HepG2 (cell line): Measurements from ENCODE around the gene LUZP2. TPM values are rescaled to one million over a fixed set of nuclear protein-coding genes. Genes with fewer than 3 reads are reported as not detected.

ENCODE experiments used
- ATAC-seq: fragments of 200-7000 bp; cut with Tn5 transposase; 3 replicates; pipeline ENCODE4 v1.9.1; 2020; ENCODE audit warnings: mild to moderate bottlenecking, moderate library complexity
- BruUV-seq: library from RNA; stranded (reverse); fragments of 400-500 nt; replicated peaks from 2 replicates; lab custom pipeline; 2021; lab: Mats Ljungman, UMichigan
- CTCF ChIA-PET: fragments of 300-600 bp; formaldehyde crosslinking; extraction: SDS; loops from one replicate; lab custom pipeline; 2021; ENCODE audit warnings: low total read pairs, inconsistent platforms, low intra/inter-chr PET ratio; lab: Yijun Ruan, JAX
- POLR2A ChIA-PET: fragments of 350-600 bp; sonication (Branson Sonifier 250); formaldehyde crosslinking; loops from one replicate; lab custom pipeline; 2020; ENCODE audit warnings: antibody characterized with exemption, inconsistent platforms; lab: Yijun Ruan, JAX
- DNase-seq: peaks from one replicate; pipeline ENCODE4 v3.0.0-alpha.2; 2015; ENCODE audit warnings: low spot score
- FAIRE-seq: peaks from 3 replicates; lab custom pipeline; 2011; peaks lifted over from hg19 to GRCh38; lab: Jason Lieb, UNC
- H2AFZ ChIP-seq: one replicate; pipeline ENCODE4 v1.6.1; 2011; ENCODE audit warnings: low read length, inconsistent platforms
- H3K27ac ChIP-seq: fragments of 300-600 bp; 3 replicates; pipeline ENCODE4 v1.8.0; 2011; ENCODE audit warnings: mixed run types, mild to moderate bottlenecking, mixed read lengths, low read length, inconsistent platforms; ENCODE audit not compliant: insufficient read depth; ENCODE audit errors: extremely low read length
- H3K27me3 ChIP-seq, 2 experiments: fragments of 200-600 bp in 1 of 2; 2 replicates in 1 of 2; 3 replicates in 1 of 2; pipeline versions ENCODE4 v1.6.0 to v1.8.0; 2011; ENCODE audit warnings: low read length in 2 of 2, mild to moderate bottlenecking in 2 of 2, moderate library complexity in 2 of 2, inconsistent platforms in 1 of 2; ENCODE audit not compliant: insufficient read depth in 2 of 2, control insufficient read depth in 1 of 2
- H3K36me3 ChIP-seq, 2 experiments: fragments of 200-600 bp in 1 of 2; replicated peaks in 1 of 2; 2 replicates in 1 of 2; 3 replicates in 1 of 2; pipeline versions ENCODE4 v1.5.1 to v1.8.0; 2011; ENCODE audit warnings: low read length in 2 of 2, inconsistent platforms in 1 of 2; ENCODE audit not compliant: insufficient read depth in 2 of 2, control insufficient read depth in 1 of 2
- H3K4me1 ChIP-seq: 2 replicates; pipeline ENCODE4 v1.5.1; 2012; ENCODE audit warnings: low read length, inconsistent platforms; ENCODE audit not compliant: insufficient read depth
- H3K4me2 ChIP-seq: 2 replicates; pipeline ENCODE4 v1.6.0; 2011; ENCODE audit warnings: low read depth, low read length, inconsistent platforms
- H3K4me3 ChIP-seq, 3 experiments: fragments of 200-600 bp in 1 of 3; sonication (generic), shearing (Covaris generic) in 1 of 3; replicated peaks in 1 of 3; 2 replicates each; pipeline ENCODE4 v1.5.1; 2011 to 2016; ENCODE audit warnings: low read length in 3 of 3, inconsistent platforms in 2 of 3, low read depth in 2 of 3, mild to moderate bottlenecking in 2 of 3, control low read depth in 1 of 3, mixed read lengths in 1 of 3; ENCODE audit not compliant: insufficient read depth in 1 of 3
- H3K79me2 ChIP-seq: one replicate; pipeline ENCODE4 v1.6.1; 2011; ENCODE audit warnings: low read length, inconsistent platforms; ENCODE audit not compliant: insufficient read depth
- H3K9ac ChIP-seq: 2 replicates; pipeline ENCODE4 v1.6.0; 2011; ENCODE audit warnings: mild to moderate bottlenecking, low read depth, low read length, inconsistent platforms; ENCODE audit not compliant: insufficient read depth
- H3K9me3 ChIP-seq: 2 replicates; pipeline ENCODE4 v1.5.1; 2012; ENCODE audit warnings: mild to moderate bottlenecking, low read length
- H4K20me1 ChIP-seq: 2 replicates; pipeline ENCODE4 v1.6.0; 2011; ENCODE audit warnings: inconsistent platforms, mild to moderate bottlenecking, low read length, moderate library complexity; ENCODE audit not compliant: insufficient read depth
- CBX1 ChIP-seq: IDR thresholded peaks from one replicate; pipeline ENCODE4 v1.6.1; 2016; ENCODE audit warnings: antibody characterized with exemption, low read depth
- CHD4 ChIP-seq: fragments of 200-600 bp; sonication (generic); IDR thresholded peaks from 2 replicates; pipeline ENCODE4 v1.7.0; 2017; ENCODE audit warnings: mild to moderate bottlenecking, low read length, borderline replicate concordance
- HNRNPH1 ChIP-seq: fragments of 200-400 bp; formaldehyde crosslinking; optimal IDR thresholded peaks from 2 replicates; pipeline ENCODE3; 2017; ENCODE audit warnings: mild to moderate bottlenecking, low read depth, low read length
- IKZF4 ChIP-seq: sonication (generic); formaldehyde crosslinking; IDR thresholded peaks from 2 replicates; pipeline ENCODE4 v1.5.1; 2020; ENCODE audit warnings: borderline replicate concordance, mild to moderate bottlenecking, low read depth, missing genetic modification reagents; ENCODE audit errors: not compliant biosample characterization
- KMT2A ChIP-seq: sonication (generic); formaldehyde crosslinking; IDR thresholded peaks from 2 replicates; pipeline ENCODE4 v1.4.0; 2020; ENCODE audit warnings: missing genetic modification reagents
- MXD4 ChIP-seq: IDR thresholded peaks from 2 replicates; pipeline ENCODE4 v1.6.1; 2016; ENCODE audit warnings: mild to moderate bottlenecking, missing biosample characterization, missing genetic modification reagents
- RERE ChIP-seq: IDR thresholded peaks from 2 replicates; pipeline ENCODE4 v1.6.1; 2016; ENCODE audit warnings: low read depth, missing genetic modification reagents, missing compliant biosample characterization
- ZNF343 ChIP-seq: sonication (generic); formaldehyde crosslinking; IDR thresholded peaks from 2 replicates; pipeline ENCODE4 v1.4.0; 2020; ENCODE audit warnings: mild to moderate bottlenecking, missing genetic modification reagents
- ZNF567 ChIP-seq: sonication (generic); formaldehyde crosslinking; IDR thresholded peaks from 2 replicates; pipeline ENCODE4 v1.8.1; 2023; ENCODE audit warnings: mild to moderate bottlenecking, missing genetic modification reagents, borderline replicate concordance
- ZNF720 ChIP-seq: sonication (generic); formaldehyde crosslinking; IDR thresholded peaks from 2 replicates; pipeline ENCODE4 v1.4.0; 2020; ENCODE audit warnings: missing genetic modification reagents
- WGBS: methylation state at CpG from one replicate; pipeline ENCODE4 v1.1.6; 2017; ENCODE audit warnings: low lambda C conversion rate; 5-methylcytosine and 5-hydroxymethylcytosine counted together
- in situ Hi-C: cut with HindIII; loops from 2 replicates; pipeline ENCODE4 v1.10.0; 2017; ENCODE audit warnings: low pct_unique_long_range_greater_than_20kb; ENCODE audit not compliant: extremely low pct_ligation_motif_present
- intact Hi-C: fragments of 100-400 bp; cut with micrococcal nuclease; formaldehyde crosslinking; loops from one replicate; pipeline ENCODE4 v1.10.0; 2022; ENCODE audit not compliant: unreplicated experiment
- polyA plus RNA-seq, 8 experiments: library from polyadenylated mRNA; depleted of rRNA in 3 of 8; stranded (reverse) in 7 of 8; unstranded in 1 of 8; fragments of >200 nt; fragmentation: Illumina TruSeq in 4 of 8; extraction: Trizol in 4 of 8; gene quantifications; 2 replicates each; pipeline versions ENCODE4 v1.2.1 to v1.2.3, GENCODE V29; 2011 to 2016; ENCODE audit warnings: low read depth in 4 of 8, missing spikeins in 1 of 8, mixed read lengths in 1 of 8; ENCODE audit not compliant: insufficient read depth in 1 of 8
- total RNA-seq, 5 experiments: library from RNA; depleted of rRNA; stranded (reverse); fragments of >200 nt; fragmentation: Illumina TruSeq; extraction: Trizol; gene quantifications; 2 replicates each; pipeline ENCODE4 v1.2.3, GENCODE V29; 2016; ENCODE audit warnings: low read depth in 1 of 5
- TF ChIP-seq, protein P1 (sequence below): sonication (generic); formaldehyde crosslinking; IDR thresholded peaks from 2 replicates; pipeline ENCODE4 v1.5.0; 2020; ENCODE audit warnings: mild to moderate bottlenecking, missing genetic modification reagents, borderline replicate concordance

Gene LUZP2
- total and polyA plus RNA-seq, 2 of the 13 experiments (the other 11 are each of a cell fraction or from before 2014, with no cell fraction given): not detected

DNA sequence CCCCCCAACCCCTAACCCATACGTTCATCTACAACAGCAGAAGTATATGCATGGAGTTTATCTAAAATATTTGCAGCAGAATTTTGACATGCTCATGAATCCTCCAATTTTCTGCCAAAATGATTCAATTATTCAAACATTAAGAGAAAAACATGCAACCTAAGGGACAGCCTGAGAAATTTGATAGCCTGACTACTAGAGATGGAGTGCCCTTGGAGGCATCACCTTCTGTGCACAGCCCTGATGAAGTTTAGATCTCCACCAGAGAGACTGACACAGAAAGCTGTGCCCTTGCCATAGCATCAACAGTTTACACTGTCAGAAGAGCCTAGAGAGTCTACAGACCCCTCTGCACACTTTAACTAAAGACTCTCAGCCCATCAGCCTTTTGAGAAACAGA lies 217.7 kb downstream of the LUZP2 start (continued):
- TF ChIP-seq, protein P1, sequence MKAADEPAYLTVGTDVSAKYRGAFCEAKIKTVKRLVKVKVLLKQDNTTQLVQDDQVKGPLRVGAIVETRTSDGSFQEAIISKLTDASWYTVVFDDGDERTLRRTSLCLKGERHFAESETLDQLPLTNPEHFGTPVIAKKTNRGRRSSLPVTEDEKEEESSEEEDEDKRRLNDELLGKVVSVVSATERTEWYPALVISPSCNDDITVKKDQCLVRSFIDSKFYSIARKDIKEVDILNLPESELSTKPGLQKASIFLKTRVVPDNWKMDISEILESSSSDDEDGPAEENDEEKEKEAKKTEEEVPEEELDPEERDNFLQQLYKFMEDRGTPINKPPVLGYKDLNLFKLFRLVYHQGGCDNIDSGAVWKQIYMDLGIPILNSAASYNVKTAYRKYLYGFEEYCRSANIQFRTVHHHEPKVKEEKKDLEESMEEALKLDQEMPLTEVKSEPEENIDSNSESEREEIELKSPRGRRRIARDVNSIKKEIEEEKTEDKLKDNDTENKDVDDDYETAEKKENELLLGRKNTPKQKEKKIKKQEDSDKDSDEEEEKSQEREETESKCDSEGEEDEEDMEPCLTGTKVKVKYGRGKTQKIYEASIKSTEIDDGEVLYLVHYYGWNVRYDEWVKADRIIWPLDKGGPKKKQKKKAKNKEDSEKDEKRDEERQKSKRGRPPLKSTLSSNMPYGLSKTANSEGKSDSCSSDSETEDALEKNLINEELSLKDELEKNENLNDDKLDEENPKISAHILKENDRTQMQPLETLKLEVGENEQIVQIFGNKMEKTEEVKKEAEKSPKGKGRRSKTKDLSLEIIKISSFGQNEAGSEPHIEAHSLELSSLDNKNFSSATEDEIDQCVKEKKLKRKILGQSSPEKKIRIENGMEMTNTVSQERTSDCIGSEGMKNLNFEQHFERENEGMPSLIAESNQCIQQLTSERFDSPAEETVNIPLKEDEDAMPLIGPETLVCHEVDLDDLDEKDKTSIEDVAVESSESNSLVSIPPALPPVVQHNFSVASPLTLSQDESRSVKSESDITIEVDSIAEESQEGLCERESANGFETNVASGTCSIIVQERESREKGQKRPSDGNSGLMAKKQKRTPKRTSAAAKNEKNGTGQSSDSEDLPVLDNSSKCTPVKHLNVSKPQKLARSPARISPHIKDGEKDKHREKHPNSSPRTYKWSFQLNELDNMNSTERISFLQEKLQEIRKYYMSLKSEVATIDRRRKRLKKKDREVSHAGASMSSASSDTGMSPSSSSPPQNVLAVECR: no peak
- TF ChIP-seq ZNF567 (CRISPR knock-in tag) (no peak), ZNF720 (CRISPR knock-in tag) (no peak)

GRCh38 chr11:24716403-24716802 lies 219.6 kb downstream of the LUZP2 start:
- no peak overlapping the region for H3K9ac ChIP-seq

More at GRCh38 chr11:24716403-24716802, 219.6 kb downstream of the LUZP2 start:
- in situ Hi-C loops: no loop called here
- H3K9me3 ChIP-seq: no peaks in the 10 kb centered on the region
- intact Hi-C loops: no loop called here
- H3K27me3 ChIP-seq: no peaks in the 10 kb centered on the region
- H3K4me1 ChIP-seq: no peaks in the 10 kb centered on the region
- BruUV-seq: no TSS peak
- H3K4me2 ChIP-seq: no peak overlapping the region
- H4K20me1 ChIP-seq: no peaks in the 10 kb centered on the region
- WGBS: 13% methylated on average over 5 of the region's 5 CpGs
- H3K36me3 ChIP-seq: no peaks in the 10 kb centered on the region
- CTCF ChIA-PET: no interaction called here
- H3K27ac ChIP-seq: no peak overlapping the region
- DNase-seq (no peak), FAIRE-seq (no peak), ATAC-seq (no peak)
- H3K79me2 ChIP-seq: no peaks in the 10 kb centered on the region
- no peak overlapping the region for H2AFZ ChIP-seq
- POLR2A ChIA-PET: no interaction called here
- TF ChIP-seq CBX1 (no peak), IKZF4 (CRISPR knock-in tag) (no peak), KMT2A (no peak), CHD4 (no peak), HNRNPH1 (no peak), ZNF343 (CRISPR knock-in tag) (no peak), RERE (CRISPR knock-in tag) (no peak), MXD4 (CRISPR knock-in tag) (no peak)
- no peak overlapping the region for H3K4me3 ChIP-seq
